Trophoblast cell (in vitro differentiated cells and primary cell): ENCODE results near the gene CUX1. TPM values are rescaled to one million over a fixed set of nuclear protein-coding genes. Genes with fewer than 3 reads are reported as not detected.

Experiments used
- DNase-seq, 2 donors: peaks; one replicate each; pipeline ENCODE4 v3.0.0-alpha.2; 2016
- H2AFZ ChIP-seq: 2 replicates; pipeline ENCODE4 v1.6.1; 2013; ENCODE audit warnings: low read length, moderate library complexity, mild to moderate bottlenecking; ENCODE audit not compliant: insufficient read depth, poor library complexity
- H2AK5ac ChIP-seq: 2 replicates; pipeline ENCODE4 v1.6.1; 2013; ENCODE audit warnings: mild to moderate bottlenecking, low read length
- H2BK120ac ChIP-seq: 2 replicates; pipeline ENCODE4 v1.6.1; 2013; ENCODE audit warnings: low read length, mild to moderate bottlenecking, moderate library complexity; ENCODE audit not compliant: insufficient read depth, poor library complexity
- H2BK12ac ChIP-seq: 2 replicates; pipeline ENCODE4 v1.6.1; 2013; ENCODE audit warnings: mild to moderate bottlenecking, low read length, moderate library complexity
- H2BK5ac ChIP-seq: 2 replicates; pipeline ENCODE4 v1.6.1; 2013; ENCODE audit warnings: low read length, low read depth, moderate library complexity, mild to moderate bottlenecking; ENCODE audit not compliant: poor library complexity
- H3K14ac ChIP-seq: 2 replicates; pipeline ENCODE4 v1.6.1; 2013; ENCODE audit warnings: mild to moderate bottlenecking, low read length
- H3K18ac ChIP-seq: 2 replicates; pipeline ENCODE4 v1.6.1; 2013; ENCODE audit warnings: mild to moderate bottlenecking, low read length
- H3K23ac ChIP-seq: 2 replicates; pipeline ENCODE4 v1.6.1; 2013; ENCODE audit warnings: low read length
- H3K27ac ChIP-seq: 2 replicates; pipeline ENCODE4 v1.5.1; 2013; ENCODE audit warnings: low read depth, mild to moderate bottlenecking, inconsistent platforms, low read length, moderate library complexity
- H3K27me3 ChIP-seq: 2 replicates; pipeline ENCODE4 v1.6.1; 2013; ENCODE audit warnings: inconsistent platforms, mild to moderate bottlenecking, low read length, moderate library complexity; ENCODE audit not compliant: insufficient read depth
- H3K36me3 ChIP-seq, 2 experiments: 1 replicate in 1 of 2; 2 replicates in 1 of 2; pipeline ENCODE4 v1.6.1; 2013; ENCODE audit warnings: low read length in 2 of 2, mild to moderate bottlenecking in 2 of 2, moderate library complexity in 1 of 2; ENCODE audit not compliant: insufficient read depth in 2 of 2, control insufficient read depth in 1 of 2
- H3K4ac ChIP-seq: 2 replicates; pipeline ENCODE4 v1.6.1; 2013; ENCODE audit warnings: low read depth, mild to moderate bottlenecking, low read length, moderate library complexity
- H3K4me1 ChIP-seq, 2 experiments: 1 replicate in 1 of 2; 2 replicates in 1 of 2; pipeline ENCODE4 v1.6.1; 2013; ENCODE audit warnings: low read length in 2 of 2, mild to moderate bottlenecking in 2 of 2, moderate library complexity in 1 of 2; ENCODE audit not compliant: insufficient read depth in 2 of 2, control insufficient read depth in 1 of 2
- H3K4me2 ChIP-seq: 2 replicates; pipeline ENCODE4 v1.6.1; 2013; ENCODE audit warnings: inconsistent platforms, mild to moderate bottlenecking, low read length, moderate library complexity
- H3K4me3 ChIP-seq: 2 replicates; pipeline ENCODE4 v1.5.1; 2013; ENCODE audit warnings: mild to moderate bottlenecking, low read depth, low read length, inconsistent platforms
- H3K79me1 ChIP-seq: one replicate; pipeline ENCODE4 v1.6.1; 2013; ENCODE audit warnings: low read length
- H3K79me2 ChIP-seq: 2 replicates; pipeline ENCODE4 v1.6.1; 2013; ENCODE audit warnings: low read length, mild to moderate bottlenecking; ENCODE audit not compliant: control insufficient read depth, insufficient read depth, poor library complexity
- H3K9ac ChIP-seq: 2 replicates; pipeline ENCODE4 v1.6.1; 2013; ENCODE audit warnings: mild to moderate bottlenecking, low read length
- H3K9me3 ChIP-seq: 2 replicates; pipeline ENCODE4 v1.6.1; 2013; ENCODE audit warnings: low read depth, mild to moderate bottlenecking, control low read depth, inconsistent platforms, low read length; ENCODE audit not compliant: insufficient read depth
- H4K12ac ChIP-seq: 2 replicates; pipeline ENCODE4 v1.6.1; 2013; ENCODE audit warnings: low read depth, mild to moderate bottlenecking, low read length, moderate library complexity
- H4K8ac ChIP-seq: 2 replicates; pipeline ENCODE4 v1.6.1; 2013; ENCODE audit warnings: low read depth, mild to moderate bottlenecking, low read length, moderate library complexity
- H4K91ac ChIP-seq: one replicate; pipeline ENCODE4 v1.6.1; 2013; ENCODE audit warnings: low read depth, mild to moderate bottlenecking, low read length, moderate library complexity
- WGBS: extraction: QIAGEN DNeasy Blood & Tissue Kit; methylation state at CpG from one replicate; pipeline ENCODE4 v1.1.7; 2013; ENCODE audit warnings: missing lambda C conversion rate; ENCODE audit not compliant: insufficient read length, insufficient coverage; ENCODE audit errors: extremely low coverage; 5-methylcytosine and 5-hydroxymethylcytosine counted together
- polyA plus RNA-seq: library from polyadenylated mRNA; stranded (reverse); fragments of 200-250 nt; gene quantifications from 2 replicates; pipeline ENCODE4 v1.2.3, GENCODE V29; 2013

Gene CUX1, protein sequence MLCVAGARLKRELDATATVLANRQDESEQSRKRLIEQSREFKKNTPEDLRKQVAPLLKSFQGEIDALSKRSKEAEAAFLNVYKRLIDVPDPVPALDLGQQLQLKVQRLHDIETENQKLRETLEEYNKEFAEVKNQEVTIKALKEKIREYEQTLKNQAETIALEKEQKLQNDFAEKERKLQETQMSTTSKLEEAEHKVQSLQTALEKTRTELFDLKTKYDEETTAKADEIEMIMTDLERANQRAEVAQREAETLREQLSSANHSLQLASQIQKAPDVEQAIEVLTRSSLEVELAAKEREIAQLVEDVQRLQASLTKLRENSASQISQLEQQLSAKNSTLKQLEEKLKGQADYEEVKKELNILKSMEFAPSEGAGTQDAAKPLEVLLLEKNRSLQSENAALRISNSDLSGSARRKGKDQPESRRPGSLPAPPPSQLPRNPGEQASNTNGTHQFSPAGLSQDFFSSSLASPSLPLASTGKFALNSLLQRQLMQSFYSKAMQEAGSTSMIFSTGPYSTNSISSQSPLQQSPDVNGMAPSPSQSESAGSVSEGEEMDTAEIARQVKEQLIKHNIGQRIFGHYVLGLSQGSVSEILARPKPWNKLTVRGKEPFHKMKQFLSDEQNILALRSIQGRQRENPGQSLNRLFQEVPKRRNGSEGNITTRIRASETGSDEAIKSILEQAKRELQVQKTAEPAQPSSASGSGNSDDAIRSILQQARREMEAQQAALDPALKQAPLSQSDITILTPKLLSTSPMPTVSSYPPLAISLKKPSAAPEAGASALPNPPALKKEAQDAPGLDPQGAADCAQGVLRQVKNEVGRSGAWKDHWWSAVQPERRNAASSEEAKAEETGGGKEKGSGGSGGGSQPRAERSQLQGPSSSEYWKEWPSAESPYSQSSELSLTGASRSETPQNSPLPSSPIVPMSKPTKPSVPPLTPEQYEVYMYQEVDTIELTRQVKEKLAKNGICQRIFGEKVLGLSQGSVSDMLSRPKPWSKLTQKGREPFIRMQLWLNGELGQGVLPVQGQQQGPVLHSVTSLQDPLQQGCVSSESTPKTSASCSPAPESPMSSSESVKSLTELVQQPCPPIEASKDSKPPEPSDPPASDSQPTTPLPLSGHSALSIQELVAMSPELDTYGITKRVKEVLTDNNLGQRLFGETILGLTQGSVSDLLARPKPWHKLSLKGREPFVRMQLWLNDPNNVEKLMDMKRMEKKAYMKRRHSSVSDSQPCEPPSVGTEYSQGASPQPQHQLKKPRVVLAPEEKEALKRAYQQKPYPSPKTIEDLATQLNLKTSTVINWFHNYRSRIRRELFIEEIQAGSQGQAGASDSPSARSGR (N-terminal part only)
- 39.0 and 43.1 TPM in 2 replicates for polyA plus RNA-seq

DNA sequence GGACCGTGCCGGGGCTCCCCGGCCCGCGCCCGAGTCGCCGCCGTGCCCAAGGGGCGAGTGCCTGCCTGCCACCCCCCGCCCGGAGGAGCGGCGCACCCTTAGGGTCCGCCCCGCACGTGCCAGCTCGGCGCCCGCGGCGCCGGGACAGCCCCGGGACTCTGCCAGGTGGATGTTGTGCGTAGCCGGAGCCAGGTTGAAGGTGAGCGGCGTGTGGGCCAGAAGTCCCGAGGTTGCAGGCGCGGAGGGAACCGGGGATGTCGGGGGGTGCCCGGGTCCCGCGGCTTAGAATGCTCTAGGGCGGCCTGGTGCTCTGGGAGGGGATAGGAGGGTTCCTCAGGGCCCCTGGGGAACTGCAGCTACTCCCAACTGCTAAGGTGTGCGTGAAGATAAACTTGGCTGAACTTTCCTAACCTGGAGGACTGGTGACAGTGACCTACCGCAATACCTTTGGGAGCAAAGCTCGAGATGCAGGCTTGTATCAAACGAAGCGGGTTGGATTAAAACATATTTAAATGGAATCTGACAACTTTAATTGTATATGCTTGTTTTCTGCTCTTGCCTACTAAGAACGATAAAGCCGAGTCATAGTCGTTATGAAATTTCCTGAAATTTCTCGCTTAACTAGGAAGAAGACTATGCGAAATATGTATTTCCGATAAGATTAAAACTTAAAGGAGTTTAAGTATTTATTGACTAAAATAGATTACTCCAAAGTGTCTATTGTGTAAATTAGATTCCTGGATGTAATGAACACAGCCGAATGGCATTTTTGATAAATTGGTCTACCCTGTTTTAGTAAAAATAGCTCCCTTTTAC lies at the start of gene CUX1:
Gene CUX1, plus strand, starts transcription at position 156 of the 816 bp plus-strand sequence. Its CDS starts 14 bp downstream, at position 170.
- H3K4me3 ChIP-seq = peak within 1 kb of the TSS; percentile 93
- H3K79me1 ChIP-seq = peaks cover 26% of the 10 kb centered on the region
- H3K23ac ChIP-seq = peak within 1 kb of the TSS; percentile 62
- H4K12ac ChIP-seq = peak within 1 kb of the TSS; percentile 69
- H2BK120ac ChIP-seq = peak within 1 kb of the TSS; percentile 73
- WGBS = no CpG with 5 or more reads among the region's 49 CpGs
- H3K4me1 ChIP-seq = peaks cover 8 to 17% of the 10 kb centered on the region in 2 experiments
- peak within 1 kb of the TSS; percentile 94 for H4K91ac ChIP-seq
- peak within 1 kb of the TSS; percentile 72 for H3K4me2 ChIP-seq
- H3K9me3 ChIP-seq = no peaks in the 10 kb centered on the region
- H2AFZ ChIP-seq = peak within 1 kb of the TSS; percentile 23
- peak within 1 kb of the TSS; percentile 85 for H3K14ac ChIP-seq
- peak within 1 kb of the TSS; percentile 99 for H3K18ac ChIP-seq
- peak within 1 kb of the TSS; percentile 90 for H2AK5ac ChIP-seq
- H3K27ac ChIP-seq = peak within 1 kb of the TSS; percentile 40
- H3K36me3 ChIP-seq = no peaks in the 10 kb centered on the region
- H4K8ac ChIP-seq = peak within 1 kb of the TSS; percentile 87
- peak within 1 kb of the TSS; percentile 92 for H3K9ac ChIP-seq
- H2BK12ac ChIP-seq = peak within 1 kb of the TSS; percentile 70
- peak within 1 kb of the TSS; percentile 99 for H3K4ac ChIP-seq
- H2BK5ac ChIP-seq = peak within 1 kb of the TSS; percentile 76
- no peaks in the 10 kb centered on the region for H3K27me3 ChIP-seq
- H3K79me2 ChIP-seq = peaks cover 30% of the 10 kb centered on the region
- peak; percentile 66 to 97 for DNase-seq

DNA sequence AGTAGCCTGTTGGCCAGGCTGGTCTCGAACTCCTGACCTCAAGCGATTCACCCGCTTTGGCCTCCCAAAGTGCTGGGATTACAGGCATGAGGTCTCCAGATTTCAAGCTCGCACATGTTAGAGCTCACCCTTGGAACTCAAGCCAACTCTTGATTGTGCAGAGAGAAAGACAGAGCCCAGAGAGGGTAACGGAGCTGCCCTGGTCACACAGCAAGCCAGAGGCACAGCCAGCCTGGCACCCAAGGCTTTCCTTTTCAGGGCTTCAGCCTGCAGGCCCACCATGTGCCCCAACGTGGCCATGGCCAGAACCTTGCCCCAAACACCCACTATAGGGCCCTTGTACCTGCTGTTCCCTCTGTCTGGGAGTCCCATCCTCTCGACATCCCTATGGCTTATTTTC lies 49.1 kb upstream of the CUX1 start:
- Histone ChIP-seq H3K27me3 (no peaks in the 10 kb centered on the region), H3K4me1 (no peaks in the 10 kb centered on the region), H4K8ac (no peak overlapping the region), H3K79me1 (no peaks in the 10 kb centered on the region), H3K14ac (no peak overlapping the region), H3K9ac (no peak overlapping the region), H3K4me2 (no peak overlapping the region), H3K4ac (no peak overlapping the region), H3K79me2 (no peaks in the 10 kb centered on the region), H4K91ac (no peak overlapping the region), H3K18ac (no peak overlapping the region), H3K4me3 (no peak overlapping the region), H2BK5ac (no peak overlapping the region), H2AK5ac (no peak overlapping the region), H4K12ac (no peak overlapping the region), H3K23ac (no peak overlapping the region), H2BK12ac (no peak overlapping the region), H2AFZ (no peak overlapping the region), H3K27ac (no peak overlapping the region), H2BK120ac (no peak overlapping the region), H3K9me3 (peaks cover 2% of the 10 kb centered on the region), H3K36me3 (no peaks in the 10 kb centered on the region)
- no CpG with 5 or more reads among the region's 7 CpGs for WGBS
- no peak for DNase-seq

DNA sequence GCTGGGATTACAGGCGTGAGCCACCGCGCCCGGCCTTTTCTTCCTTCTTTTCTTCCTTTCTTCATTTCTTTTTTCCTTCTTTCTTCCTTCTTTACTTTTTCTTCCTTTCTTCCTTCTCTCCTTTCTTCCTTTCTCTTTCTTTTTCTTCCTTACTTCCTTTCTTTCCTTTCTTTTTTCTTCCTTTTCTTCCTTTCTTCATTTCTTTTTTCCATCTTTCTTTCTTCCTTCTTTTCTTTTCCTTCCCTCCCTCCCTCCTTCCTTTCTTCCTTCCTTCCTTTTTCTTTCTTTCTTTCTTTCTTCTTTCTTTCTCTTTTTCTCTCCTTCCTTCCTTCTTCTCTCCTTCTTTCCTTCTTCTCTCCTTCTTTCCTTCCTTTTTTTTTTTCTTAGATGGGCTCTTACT lies 47.0 kb upstream of the CUX1 start:
- no peak overlapping the region for H2AK5ac ChIP-seq
- H4K91ac ChIP-seq = no peak overlapping the region
- H3K9ac ChIP-seq = no peak overlapping the region
- no peak overlapping the region for H2BK5ac ChIP-seq
- H3K18ac ChIP-seq = no peak overlapping the region
- peaks cover 2% of the 10 kb centered on the region for H3K9me3 ChIP-seq
- H2AFZ ChIP-seq = no peak overlapping the region
- no peaks in the 10 kb centered on the region for H3K79me2 ChIP-seq
- H3K27me3 ChIP-seq = no peaks in the 10 kb centered on the region
- WGBS = no CpG with 5 or more reads among the region's 4 CpGs
- H3K27ac ChIP-seq = no peak overlapping the region
- no peak overlapping the region for H3K4ac ChIP-seq
- H3K79me1 ChIP-seq = no peaks in the 10 kb centered on the region
- no peak overlapping the region for H3K23ac ChIP-seq
- no peaks in the 10 kb centered on the region for H3K36me3 ChIP-seq
- H3K4me3 ChIP-seq = no peak overlapping the region
- no peak for DNase-seq
- H2BK12ac ChIP-seq = no peak overlapping the region
- H4K8ac ChIP-seq = no peak overlapping the region
- no peak overlapping the region for H4K12ac ChIP-seq
- H2BK120ac ChIP-seq = no peak overlapping the region
- H3K4me2 ChIP-seq = no peak overlapping the region
- H3K14ac ChIP-seq = no peak overlapping the region
- no peaks in the 10 kb centered on the region for H3K4me1 ChIP-seq
